Measurements from ENCODE around the gene TGM2. TPM values are rescaled to one million over a fixed set of nuclear protein-coding genes. Genes with fewer than 3 reads are reported as not detected.

Gene TGM2
- total and polyA plus RNA-seq, 10 donors = 9.3 to 167 (median 69.8) TPM

GRCh38 chr20:38121741-38122140 lies 43.3 kb downstream of the TGM2 start:
- no peaks in the 10 kb centered on the region for H3K27me3 ChIP-seq (replicated peaks in 1 of 7)
- intact Hi-C loops (cut with DNase I; ENCODE audit: low total_unique reads) = no loop called here
- 73 to 82% (median 78%) methylated on average over 4 of the region's 4 CpGs for WGBS, 5 donors
- peaks cover 0 to 18% (median 3%) of the 10 kb centered on the region in 6 donors for H3K4me1 ChIP-seq
- DNase-seq = peak; percentile 4
- H3K9me3 ChIP-seq = no peaks in the 10 kb centered on the region
- no peak overlapping the region for H3K27ac ChIP-seq
- TF ChIP-seq CTCF (IDR thresholded peaks at IDR 0.05 in 8 of 11, conservative IDR thresholded peaks at IDR 0.05 in 3 of 11) (no peak), POLR2AphosphoS5 (IDR thresholded peaks at IDR 0.05) (no peak), POLR2A (IDR thresholded peaks at IDR 0.05) (no peak)
- no peaks in the 10 kb centered on the region for H3K36me3 ChIP-seq
- no peak overlapping the region for H3K4me3 ChIP-seq

- no peak overlapping the region for H3K4me3 ChIP-seq
- WGBS, 5 donors = 95 to 99% (median 97%) methylated on average over 4 of the region's 4 CpGs
- intact Hi-C loops (cut with DNase I; ENCODE audit: low total_unique reads) = no loop called here
- H3K27ac ChIP-seq = peak overlapping the region in 3 of 8 donors; percentile 5 to 25 (median 17)
- H3K9me3 ChIP-seq = no peaks in the 10 kb centered on the region
- H3K4me1 ChIP-seq = peaks cover 0 to 9% (median 3%) of the 10 kb centered on the region in 6 donors
- H3K27me3 ChIP-seq (replicated peaks in 1 of 7) = no peaks in the 10 kb centered on the region
- no peaks in the 10 kb centered on the region for H3K36me3 ChIP-seq
- TF ChIP-seq POLR2AphosphoS5 (IDR thresholded peaks at IDR 0.05) (no peak), CTCF (IDR thresholded peaks at IDR 0.05 in 8 of 11, conservative IDR thresholded peaks at IDR 0.05 in 3 of 11) (no peak), POLR2A (IDR thresholded peaks at IDR 0.05) (no peak)
- DNase-seq = peak; percentile 8
Measured at GRCh38 chr20:38120625-38120988, 44.5 kb downstream of the TGM2 start.

GRCh38 chr20:38119446-38119845 lies 45.6 kb downstream of the TGM2 start:
- peaks cover 0 to 9% (median 3%) of the 10 kb centered on the region in 6 donors for H3K4me1 ChIP-seq
- intact Hi-C loops (cut with DNase I; ENCODE audit: low total_unique reads) = no loop called here
- H3K36me3 ChIP-seq = no peaks in the 10 kb centered on the region
- TF ChIP-seq POLR2AphosphoS5 (IDR thresholded peaks at IDR 0.05) (no peak), POLR2A (IDR thresholded peaks at IDR 0.05) (no peak), CTCF (IDR thresholded peaks at IDR 0.05 in 8 of 11, conservative IDR thresholded peaks at IDR 0.05 in 3 of 11) (no peak)
- H3K27ac ChIP-seq = no peak overlapping the region
- no peak for DNase-seq
- no peaks in the 10 kb centered on the region for H3K27me3 ChIP-seq (replicated peaks in 1 of 7)
- no peaks in the 10 kb centered on the region for H3K9me3 ChIP-seq
- 86 to 92% (median 87%) methylated on average over 6 of the region's 6 CpGs for WGBS, 5 donors
- H3K4me3 ChIP-seq = no peak overlapping the region

- TF ChIP-seq CTCF (IDR thresholded peaks at IDR 0.05 in 8 of 11, conservative IDR thresholded peaks at IDR 0.05 in 3 of 11) = no peak
- TF ChIP-seq POLR2AphosphoS5 (IDR thresholded peaks at IDR 0.05) = no peak
- TF ChIP-seq POLR2A (IDR thresholded peaks at IDR 0.05) = no peak
- H3K36me3 ChIP-seq = no peaks in the 10 kb centered on the region
- no peak overlapping the region for H3K27ac ChIP-seq
- peaks cover 0 to 15% (median 5%) of the 10 kb centered on the region in 6 donors for H3K4me1 ChIP-seq
- H3K4me3 ChIP-seq = no peak overlapping the region
- no peaks in the 10 kb centered on the region for H3K27me3 ChIP-seq (replicated peaks in 1 of 7)
- no peak for DNase-seq
- intact Hi-C loops (cut with DNase I; ENCODE audit: low total_unique reads) = no loop called here
- no peaks in the 10 kb centered on the region for H3K9me3 ChIP-seq
- 85 to 89% (median 86%) methylated on average over 3 of the region's 3 CpGs for WGBS, 5 donors
Measured at GRCh38 chr20:38117635-38118034, 47.4 kb downstream of the TGM2 start.

Data from spleen (tissue), 11 donors.